GM18526 (cell line): ENCODE results near the gene HIGD1A.

Experiments used
- POLR2A ChIP-seq: IDR thresholded peaks from 3 replicates; pipeline ENCODE4 v1.6.1; 2011; ENCODE audit not compliant: insufficient read length; ENCODE audit errors: extremely low read depth

The HIGD1A gene

GRCh38 chr3:42741796-42742195 lies 62.5 kb downstream of the HIGD1A start:
- no peak for TF ChIP-seq POLR2A

GRCh38 chr3:42739401-42740158 lies 64.7 kb downstream of the HIGD1A start:
- no peak for TF ChIP-seq POLR2A

- no peak for TF ChIP-seq POLR2A
These were observed 67.8 kb downstream of the HIGD1A start for GRCh38 chr3:42736531-42736930.

- TF ChIP-seq POLR2A: no peak
These were observed 68.2 kb downstream of the HIGD1A start for GRCh38 chr3:42736081-42736480.

- TF ChIP-seq POLR2A: no peak
These were observed 68.7 kb downstream of the HIGD1A start for GRCh38 chr3:42735615-42736014.

- no peak for TF ChIP-seq POLR2A
These were observed 69.3 kb downstream of the HIGD1A start for GRCh38 chr3:42735019-42735418.

- no peak for TF ChIP-seq POLR2A
These were observed 69.9 kb downstream of the HIGD1A start for GRCh38 chr3:42734263-42734860.

- no peak for TF ChIP-seq POLR2A
These were observed 70.6 kb downstream of the HIGD1A start for GRCh38 chr3:42733501-42734262.
